ACC112 (cell line): ENCODE data around the gene ARF4.
A peak's percentile ranks its signal among the peaks of the same experiment; 100 is the strongest.

ENCODE experiments used
- H2AFZ ChIP-seq: fragments of 200-600 bp; sonication (generic); one replicate; pipeline ENCODE4 v1.6.0; 2017; ENCODE audit warnings: antibody characterized with exemption, low read length; ENCODE audit not compliant: unreplicated experiment
- H3K27ac ChIP-seq: fragments of 200-600 bp; sonication (generic); 2 replicates; pipeline ENCODE4 v1.5.1; 2014; ENCODE audit warnings: low read depth, mild to moderate bottlenecking, antibody characterized with exemption, low read length, moderate library complexity
- H3K27me3 ChIP-seq: fragments of 200-600 bp; sonication (generic); 2 replicates; pipeline ENCODE4 v1.6.1; 2014; ENCODE audit warnings: mild to moderate bottlenecking, antibody characterized with exemption, low read length, moderate library complexity, mixed read lengths; ENCODE audit not compliant: insufficient read depth
- H3K36me3 ChIP-seq: fragments of 200-600 bp; sonication (generic); 2 replicates; pipeline ENCODE4 v1.6.1; 2016; ENCODE audit warnings: mild to moderate bottlenecking, antibody characterized with exemption, low read length, moderate library complexity, mixed read lengths; ENCODE audit not compliant: insufficient read depth
- H3K4me1 ChIP-seq: fragments of 200-600 bp; sonication (generic); one replicate; pipeline ENCODE4 v1.6.1; 2016; ENCODE audit warnings: low read length, mixed read lengths; ENCODE audit not compliant: insufficient read depth, unreplicated experiment, control insufficient read depth
- H3K4me3 ChIP-seq: fragments of 200-600 bp; sonication (generic); 2 replicates; pipeline ENCODE4 v1.5.1; 2014; ENCODE audit warnings: mild to moderate bottlenecking, low read depth, low read length
- H3K79me2 ChIP-seq: fragments of 200-600 bp; sonication (generic); one replicate; pipeline ENCODE4 v1.6.0; 2016; ENCODE audit warnings: low read length; ENCODE audit not compliant: control insufficient read depth, unreplicated experiment, insufficient read depth

Gene ARF4

DNA sequence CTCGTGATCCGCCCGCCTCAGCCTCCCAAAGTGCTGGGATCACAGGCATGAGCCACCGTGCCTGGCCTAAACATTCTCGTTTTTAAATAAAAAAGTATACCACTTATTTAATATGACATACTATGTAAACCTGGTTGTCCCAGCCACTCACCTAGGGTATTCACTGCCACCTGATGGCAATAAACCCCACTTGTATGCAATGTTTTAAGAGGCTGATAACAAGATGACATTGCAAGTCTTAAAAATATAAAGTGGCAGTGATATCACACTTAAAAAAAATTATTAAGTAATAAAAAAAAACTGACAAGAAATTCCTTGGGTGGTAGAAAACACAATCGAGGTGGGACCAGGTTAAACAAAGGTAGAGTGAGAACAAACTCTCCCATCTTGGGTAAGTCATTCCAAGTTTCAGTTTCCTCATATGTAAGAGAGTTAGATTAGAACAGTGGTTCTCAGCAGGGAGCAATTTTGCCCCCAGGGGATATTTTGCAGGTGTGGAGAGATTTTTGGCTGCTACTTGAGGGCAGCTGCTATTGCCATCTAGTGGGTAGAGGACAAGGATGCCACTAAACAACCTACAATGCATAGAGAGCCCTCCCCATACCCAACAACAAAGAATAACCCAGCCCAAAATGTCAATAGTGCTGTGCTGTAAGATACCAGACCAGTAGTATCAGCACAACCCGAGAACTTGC, 14.5 kb downstream of the ARF4 start:
- H2AFZ ChIP-seq = no peak overlapping the region
- no peaks in the 10 kb centered on the region for H3K27me3 ChIP-seq
- no peak overlapping the region for H3K4me3 ChIP-seq
- peaks cover 92% of the 10 kb centered on the region for H3K79me2 ChIP-seq
- no peak overlapping the region for H3K27ac ChIP-seq
- H3K36me3 ChIP-seq = peaks cover 37% of the 10 kb centered on the region
- H3K4me1 ChIP-seq = peaks cover 10% of the 10 kb centered on the region

- Histone ChIP-seq H3K27me3 (no peaks in the 10 kb centered on the region), H3K36me3 (peaks cover 56% of the 10 kb centered on the region), H2AFZ (no peak overlapping the region), H3K4me3 (no peak overlapping the region), H3K79me2 (peaks cover 72% of the 10 kb centered on the region), H3K27ac (no peak overlapping the region), H3K4me1 (peaks cover 5% of the 10 kb centered on the region)
Observed at GRCh38 chr3:57577801-57578200, 19.3 kb downstream of the ARF4 start.

DNA sequence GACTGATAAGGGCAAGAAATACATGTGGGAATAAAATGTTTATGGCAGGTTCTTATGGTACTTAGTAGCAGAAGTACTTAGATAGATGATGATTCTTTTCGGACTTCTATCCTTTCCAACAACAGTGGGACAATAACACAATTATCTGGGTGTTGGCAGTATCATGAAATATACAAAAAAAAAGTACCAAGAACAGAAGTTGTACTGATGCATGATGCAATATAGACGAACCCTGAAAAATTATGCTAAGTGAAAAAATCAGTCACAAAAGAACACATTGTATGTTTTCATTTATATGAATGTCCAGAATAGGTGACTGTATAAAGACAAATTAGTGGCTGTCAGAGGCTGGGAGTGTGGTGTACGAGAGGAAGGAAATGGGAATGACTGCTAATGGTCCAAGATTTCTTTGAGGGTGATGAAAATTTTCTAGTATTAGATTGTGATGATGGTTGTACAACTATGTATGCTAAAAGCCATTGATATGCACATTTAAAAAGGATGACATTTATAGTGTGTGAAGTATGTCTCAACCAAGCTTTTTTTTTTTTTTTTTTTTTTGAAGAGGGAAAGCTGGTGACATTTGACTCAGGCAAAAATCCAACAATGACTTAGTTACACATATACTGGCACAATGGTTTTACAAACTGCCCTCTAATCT, 21.0 kb downstream of the ARF4 start:
- no peak overlapping the region for H3K4me3 ChIP-seq

GRCh38 chr3:57572096-57572495, 25.0 kb downstream of the ARF4 start:
- Histone ChIP-seq H3K4me3 (no peak overlapping the region), H3K27me3 (no peaks in the 10 kb centered on the region), H3K4me1 (peaks cover 5% of the 10 kb centered on the region), H2AFZ (no peak overlapping the region), H3K79me2 (peaks cover 24% of the 10 kb centered on the region), H3K27ac (no peak overlapping the region), H3K36me3 (peaks cover 41% of the 10 kb centered on the region)

More for the DNA sequence above, 21.0 kb downstream of the ARF4 start:
- Histone ChIP-seq H3K36me3 (peaks cover 56% of the 10 kb centered on the region), H3K27me3 (no peaks in the 10 kb centered on the region), H3K79me2 (peaks cover 60% of the 10 kb centered on the region), H3K4me1 (peaks cover 5% of the 10 kb centered on the region), H3K27ac (peak overlapping the region; percentile 7; the same call in 1 of the 2 replicates), H2AFZ (no peak overlapping the region)

GRCh38 chr3:57570878-57571277, 26.3 kb downstream of the ARF4 start:
- H3K4me3 ChIP-seq = no peak overlapping the region
- no peaks in the 10 kb centered on the region for H3K27me3 ChIP-seq
- H3K4me1 ChIP-seq = no peaks in the 10 kb centered on the region
- H3K36me3 ChIP-seq = peaks cover 33% of the 10 kb centered on the region
- no peak overlapping the region for H2AFZ ChIP-seq
- no peak overlapping the region for H3K27ac ChIP-seq
- peaks cover 15% of the 10 kb centered on the region for H3K79me2 ChIP-seq

DNA sequence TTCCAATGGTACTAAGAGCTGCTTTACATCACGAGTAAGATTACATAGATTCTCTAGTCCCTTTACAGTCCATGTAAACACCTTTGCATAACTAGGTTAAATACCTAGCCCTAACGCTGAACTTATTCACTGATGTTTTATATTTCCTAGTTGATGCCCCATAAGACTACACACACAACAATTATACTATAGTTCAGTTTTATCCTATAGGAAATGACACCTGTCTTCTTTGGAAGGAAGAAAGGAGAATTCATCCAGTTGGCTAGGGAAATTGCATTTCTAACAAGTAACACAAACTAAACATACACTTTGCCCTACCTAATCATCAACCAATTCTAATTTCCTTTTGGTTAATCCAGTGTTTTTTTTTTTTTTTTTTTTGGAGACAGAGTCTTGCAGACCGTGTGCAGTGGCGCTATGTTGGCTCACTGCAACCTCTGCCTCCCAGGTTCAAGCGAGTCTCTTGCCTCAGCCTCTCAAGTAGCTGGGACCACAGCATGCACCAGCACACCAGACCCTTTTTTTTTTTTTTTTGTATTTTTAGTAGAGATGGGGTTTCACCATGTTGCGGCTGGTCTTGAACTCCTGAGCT, 27.2 kb downstream of the ARF4 start:
- H3K79me2 ChIP-seq = peaks cover 9% of the 10 kb centered on the region
- H3K27me3 ChIP-seq = no peaks in the 10 kb centered on the region
- no peaks in the 10 kb centered on the region for H3K4me1 ChIP-seq
- H3K27ac ChIP-seq = no peak overlapping the region
- H3K36me3 ChIP-seq = peaks cover 25% of the 10 kb centered on the region
- no peak overlapping the region for H3K4me3 ChIP-seq
- H2AFZ ChIP-seq = no peak overlapping the region

- peak overlapping the region; percentile 98 for H3K4me3 ChIP-seq
- peaks cover 34% of the 10 kb centered on the region for H3K4me1 ChIP-seq
- peaks cover 56% of the 10 kb centered on the region for H3K79me2 ChIP-seq
- no peak overlapping the region for H3K27ac ChIP-seq
- H3K27me3 ChIP-seq = no peaks in the 10 kb centered on the region
- no peak overlapping the region for H2AFZ ChIP-seq
- H3K36me3 ChIP-seq = peaks cover 14% of the 10 kb centered on the region
Observed at GRCh38 chr3:57559526-57559925, 37.6 kb downstream of the ARF4 start.

GRCh38 chr3:57557085-57557537, 40.0 kb downstream of the ARF4 start:
- Histone ChIP-seq H3K27ac (peak overlapping the region; percentile 80; the same call in 1 of the 2 replicates), H3K36me3 (peaks cover 14% of the 10 kb centered on the region), H3K79me2 (peaks cover 56% of the 10 kb centered on the region), H3K4me1 (peaks cover 29% of the 10 kb centered on the region), H3K4me3 (peak overlapping the region; percentile 98), H2AFZ (peak overlapping the region; percentile 98), H3K27me3 (no peaks in the 10 kb centered on the region)

GRCh38 chr3:57556459-57557084, 40.6 kb downstream of the ARF4 start:
- Histone ChIP-seq H3K4me3 (peak overlapping the region; percentile 98), H3K79me2 (peaks cover 53% of the 10 kb centered on the region), H3K27ac (peak overlapping the region; percentile 80), H2AFZ (peak overlapping the region; percentile 98), H3K36me3 (peaks cover 14% of the 10 kb centered on the region), H3K4me1 (peaks cover 23% of the 10 kb centered on the region), H3K27me3 (no peaks in the 10 kb centered on the region)

GRCh38 chr3:57555738-57556458, 41.2 kb downstream of the ARF4 start, which contains the start of gene PDE12:
Gene PDE12 (plus strand): TSS chr3:57556274. CDS start chr3:57556380, 106 bp downstream.
- Histone ChIP-seq H3K79me2 (peaks cover 48% of the 10 kb centered on the region), H3K27ac (peak within 1 kb of the TSS; percentile 80), H3K36me3 (peaks cover 12% of the 10 kb centered on the region), H3K27me3 (no peaks in the 10 kb centered on the region), H3K4me1 (peaks cover 19% of the 10 kb centered on the region), H2AFZ (peak within 1 kb of the TSS; percentile 98), H3K4me3 (peak within 1 kb of the TSS; percentile 98)
